OCI-LY7 (cell line): ENCODE measurements around the gene TPPP. TPM values are rescaled to one million over a fixed set of nuclear protein-coding genes. Genes with fewer than 3 reads are reported as not detected.

Experiments used
- BruUV-seq: library from RNA; stranded (reverse); fragments of 400-500 nt; replicated peaks from 2 replicates; lab custom pipeline; 2021; lab: Mats Ljungman, UMichigan
- CTCF ChIA-PET: fragments of 300-600 bp; sonication (Branson Sonifier 250); formaldehyde crosslinking; loops from one replicate; lab custom pipeline; 2022; ENCODE audit warnings: antibody characterized with exemption; ENCODE audit not compliant: unreplicated experiment; lab: Charles Lee
- POLR2A ChIA-PET: fragments of 300-600 bp; sonication (Branson Sonifier 250); formaldehyde crosslinking; loops from one replicate; lab custom pipeline; 2022; ENCODE audit warnings: antibody characterized with exemption; lab: Charles Lee
- DNase-seq: peaks from one replicate; pipeline ENCODE4 v3.0.0-alpha.2; 2015; ENCODE audit warnings: low spot score
- H2AFZ ChIP-seq: fragments of 200-600 bp; sonication (generic), shearing (Covaris generic); 2 replicates; pipeline ENCODE4 v1.6.1; 2014; ENCODE audit warnings: mild to moderate bottlenecking, antibody characterized with exemption, low read length, moderate library complexity
- H3K27ac ChIP-seq: fragments of 200-600 bp; sonication (generic); 2 replicates; pipeline ENCODE4 v1.5.1; 2014; ENCODE audit warnings: mixed run types, low read depth, mild to moderate bottlenecking, moderate library complexity, low read length, inconsistent platforms; ENCODE audit not compliant: poor library complexity, severe bottlenecking
- H3K36me3 ChIP-seq: fragments of 200-600 bp; sonication (generic); 2 replicates; pipeline ENCODE4 v1.6.1; 2014; ENCODE audit warnings: mild to moderate bottlenecking, antibody characterized with exemption, low read length, moderate library complexity, mixed read lengths; ENCODE audit not compliant: insufficient read depth
- H3K4me1 ChIP-seq: fragments of 200-600 bp; sonication (generic); 2 replicates; pipeline ENCODE4 v1.5.1; 2014; ENCODE audit warnings: mild to moderate bottlenecking, low read length; ENCODE audit not compliant: insufficient read depth, poor library complexity, severe bottlenecking
- H3K4me2 ChIP-seq: fragments of 200-600 bp; sonication (generic); 2 replicates; pipeline ENCODE4 v1.6.1; 2014; ENCODE audit warnings: mild to moderate bottlenecking, low read length
- H3K4me3 ChIP-seq: fragments of 200-600 bp; sonication (generic); 2 replicates; pipeline ENCODE4 v1.5.1; 2014; ENCODE audit warnings: mild to moderate bottlenecking, low read depth, low read length; ENCODE audit not compliant: poor library complexity, severe bottlenecking
- H3K79me2 ChIP-seq: fragments of 200-600 bp; sonication (generic); 2 replicates; pipeline ENCODE4 v1.6.1; 2016; ENCODE audit warnings: low read depth, mild to moderate bottlenecking, low read length, moderate library complexity, mixed read lengths; ENCODE audit not compliant: insufficient read depth
- H3K9me2 ChIP-seq: fragments of 200-600 bp; sonication (generic); 2 replicates; pipeline ENCODE4 v1.6.1; 2016; ENCODE audit warnings: mild to moderate bottlenecking, low read length, mixed read lengths; ENCODE audit not compliant: insufficient read depth
- H3K9me3 ChIP-seq: fragments of 200-600 bp; sonication (generic); 2 replicates; pipeline ENCODE4 v1.6.1; 2014; ENCODE audit warnings: mild to moderate bottlenecking, mixed run types, low read length, mixed read lengths
- H4K20me1 ChIP-seq: fragments of 200-600 bp; sonication (generic); 2 replicates; pipeline ENCODE4 v1.6.1; 2014; ENCODE audit warnings: mild to moderate bottlenecking, antibody characterized with exemption, low read length, moderate library complexity, mixed read lengths; ENCODE audit not compliant: insufficient read depth
- CTCF ChIP-seq: fragments of 200-600 bp; sonication (generic); conservative IDR thresholded peaks from 2 replicates; pipeline ENCODE4 v1.5.1; 2014; ENCODE audit warnings: mild to moderate bottlenecking, antibody characterized with exemption, low read length, moderate library complexity, mixed read lengths
- EZH2phosphoT487 ChIP-seq: fragments of 200-600 bp; sonication (generic); IDR thresholded peaks from 2 replicates; pipeline ENCODE4 v1.6.1; 2018; ENCODE audit warnings: low read depth, borderline replicate concordance, mild to moderate bottlenecking, mixed run types, antibody characterized with exemption, low read length, moderate library complexity, mixed read lengths
- intact Hi-C: fragments of 100-400 bp; cut with micrococcal nuclease; formaldehyde crosslinking; loops from one replicate; pipeline ENCODE4 v1.10.0; 2022; ENCODE audit not compliant: unreplicated experiment
- total RNA-seq, 2 experiments: library from RNA; depleted of rRNA in 1 of 2; stranded (reverse); fragments of >200 nt in 1 of 2; shearing (Covaris generic) in 1 of 2; gene quantifications; 2 replicates each; pipeline ENCODE4 v1.2.3, GENCODE V29; 2014 to 2022

Gene TPPP
- total RNA-seq, 2 experiments from 2014 or later, result not detected

- H3K4me1 ChIP-seq, result no peaks in the 10 kb centered on the region
- DNase-seq, result no peak
- POLR2A ChIA-PET, result no interaction called here
- H3K27ac ChIP-seq, result no peak overlapping the region
- no peak overlapping the region for H2AFZ ChIP-seq
- no peak for TF ChIP-seq CTCF
- no peak for TF ChIP-seq EZH2phosphoT487
- H4K20me1 ChIP-seq, result no peaks in the 10 kb centered on the region
- H3K4me3 ChIP-seq, result no peak overlapping the region
- no TSS peak for BruUV-seq
- H3K79me2 ChIP-seq, result peaks cover 15% of the 10 kb centered on the region
- H3K9me2 ChIP-seq, result no peaks in the 10 kb centered on the region
- CTCF ChIA-PET, result no interaction called here
- H3K4me2 ChIP-seq, result no peak overlapping the region
- H3K36me3 ChIP-seq, result peaks cover 77% of the 10 kb centered on the region
- H3K9me3 ChIP-seq, result peaks cover 1% of the 10 kb centered on the region; the same call in 1 of the 2 replicates
- intact Hi-C loops, result no loop called here
Measured at GRCh38 chr5:620586-621180, 72.5 kb downstream of the TPPP start.

GRCh38 chr5:620152-620551 lies 73.0 kb downstream of the TPPP start:
- Histone ChIP-seq H2AFZ (no peak overlapping the region), H3K4me3 (no peak overlapping the region), H3K4me1 (no peaks in the 10 kb centered on the region), H3K79me2 (peaks cover 21% of the 10 kb centered on the region), H3K9me3 (peaks cover 7% of the 10 kb centered on the region; the same call in 1 of the 2 replicates), H3K27ac (no peak overlapping the region), H3K9me2 (no peaks in the 10 kb centered on the region), H4K20me1 (no peaks in the 10 kb centered on the region), H3K4me2 (no peak overlapping the region), H3K36me3 (peaks cover 77% of the 10 kb centered on the region)
- ChIA-PET POLR2A (no interaction called here), CTCF (no interaction called here)
- no peak for DNase-seq
- intact Hi-C loops, result no loop called here
- TF ChIP-seq EZH2phosphoT487, result no peak
- BruUV-seq, result no TSS peak

GRCh38 chr5:619444-619843 lies 73.7 kb downstream of the TPPP start:
- no peaks in the 10 kb centered on the region for H3K9me2 ChIP-seq
- H3K27ac ChIP-seq, result no peak overlapping the region
- H3K4me1 ChIP-seq, result no peaks in the 10 kb centered on the region
- peaks cover 14% of the 10 kb centered on the region for H3K9me3 ChIP-seq
- POLR2A ChIA-PET, result no interaction called here
- no peaks in the 10 kb centered on the region for H4K20me1 ChIP-seq
- no peak for DNase-seq
- CTCF ChIA-PET, result no interaction called here
- TF ChIP-seq EZH2phosphoT487 (no peak), CTCF (no peak)
- no peak overlapping the region for H3K4me3 ChIP-seq
- no peak overlapping the region for H3K4me2 ChIP-seq
- intact Hi-C loops, result loop anchor here (10.0 kb wide), 1 partner anchor 145 kb away; no protein-coding TSS in a partner anchor
- H3K79me2 ChIP-seq, result peaks cover 28% of the 10 kb centered on the region
- no peak overlapping the region for H2AFZ ChIP-seq
- no TSS peak for BruUV-seq
- H3K36me3 ChIP-seq, result peaks cover 77% of the 10 kb centered on the region
